Stimulated activated CD8-positive, alpha-beta memory T cell treated with anti-CD3 and anti-CD28 coated beads, Interleukin-7, amount 100 ng/mL, for 24 hours (primary cell): Measurements from ENCODE around the gene HSP90AA1.
"Not testable (repeated sequence)": the region's sequence is repeated elsewhere in the genome, so short reads cannot be mapped to it uniquely, and the experiment has no call there.

Experiments used
- DNase-seq: peaks from one replicate; pipeline ENCODE4 v3.0.0-alpha.2; 2020; ENCODE audit warnings: low read depth

Gene HSP90AA1

GRCh38 chr14:102066041-102066451, 20.8 kb downstream of the HSP90AA1 start:
- no peak for DNase-seq

- not testable (repeated sequence) for DNase-seq
Observed at GRCh38 chr14:102064590-102064989, 22.3 kb downstream of the HSP90AA1 start.

- DNase-seq: no peak
Observed at GRCh38 chr14:102063808-102064429, 22.9 kb downstream of the HSP90AA1 start.

GRCh38 chr14:102063109-102063807, 23.6 kb downstream of the HSP90AA1 start:
- peak; percentile 41 for DNase-seq

GRCh38 chr14:102058961-102059360, 27.9 kb downstream of the HSP90AA1 start:
- no peak for DNase-seq

- DNase-seq: no peak
Observed at GRCh38 chr14:102058146-102058545, 28.7 kb downstream of the HSP90AA1 start.

- DNase-seq: no peak
Observed at GRCh38 chr14:102057480-102058114, 29.2 kb downstream of the HSP90AA1 start.

GRCh38 chr14:102056694-102057442, 30.0 kb downstream of the HSP90AA1 start:
- DNase-seq: no peak

GRCh38 chr14:102055181-102055901, 31.5 kb downstream of the HSP90AA1 start:
- no peak for DNase-seq

- no peak for DNase-seq
Observed at GRCh38 chr14:102052522-102052921, 34.3 kb downstream of the HSP90AA1 start.

- DNase-seq: no peak
Observed at GRCh38 chr14:102050625-102051024, 36.2 kb downstream of the HSP90AA1 start.

- DNase-seq: no peak
Observed at GRCh38 chr14:102050026-102050405, 36.8 kb downstream of the HSP90AA1 start.

GRCh38 chr14:102049258-102050025, 37.4 kb downstream of the HSP90AA1 start:
- no peak for DNase-seq

- no peak for DNase-seq
Observed at GRCh38 chr14:102047808-102048540, 38.9 kb downstream of the HSP90AA1 start.

- no peak for DNase-seq
Observed at GRCh38 chr14:102046337-102047278, 40.2 kb downstream of the HSP90AA1 start.

- DNase-seq: no peak
Observed at GRCh38 chr14:102044566-102044965, 42.3 kb downstream of the HSP90AA1 start.

GRCh38 chr14:102043251-102044025, 43.4 kb downstream of the HSP90AA1 start:
- DNase-seq: no peak

- no peak for DNase-seq
Observed at GRCh38 chr14:102042699-102043098, 44.1 kb downstream of the HSP90AA1 start.
